SK-N-SH (cell line): ENCODE measurements around the gene TADA3. TPM values are rescaled to one million over a fixed set of nuclear protein-coding genes. Genes with fewer than 3 reads are reported as not detected.
A peak's percentile ranks its signal among the peaks of the same experiment; 100 is the strongest.

Experiments
- CTCF ChIA-PET: fragments of 300-600, 350-600 bp; formaldehyde crosslinking; extraction: SDS; loops from one replicate; lab custom pipeline; 2021; lab: Yijun Ruan, JAX
- POLR2A ChIA-PET: fragments of 350-600 bp; sonication (Branson Sonifier 250); formaldehyde crosslinking; extraction: SDS; loops from one replicate; lab custom pipeline; 2020; ENCODE audit warnings: antibody characterized with exemption, inconsistent platforms; lab: Yijun Ruan, JAX
- DNase-seq: peaks from one replicate; pipeline ENCODE4 v3.0.0; 2012
- H2AFZ ChIP-seq: fragments of 200-600 bp; sonication (generic); 2 replicates; pipeline ENCODE4 v1.8.1; 2016; ENCODE audit warnings: antibody characterized with exemption, mild to moderate bottlenecking, low read depth
- H3F3A ChIP-seq: fragments of 200-600 bp; sonication (generic); replicated peaks from 2 replicates; pipeline ENCODE3; 2016; ENCODE audit warnings: antibody characterized with exemption, mild to moderate bottlenecking; ENCODE audit not compliant: insufficient read depth
- H3K27ac ChIP-seq, 2 experiments: fragments of 200-500 bp in 1 of 2; fragments of 200-600 bp in 1 of 2; sonication (Bioruptor generic) in 1 of 2; sonication (generic), shearing (Covaris generic) in 1 of 2; 2 replicates each; pipeline versions ENCODE4 v1.5.1 to v1.6.1; 2014 to 2016; ENCODE audit warnings: low read depth in 2 of 2, inconsistent platforms in 1 of 2, low read length in 1 of 2, mild to moderate bottlenecking in 1 of 2, mixed read lengths in 1 of 2
- H3K27me3 ChIP-seq: fragments of 200-600 bp; sonication (generic), shearing (Covaris generic); 2 replicates; pipeline ENCODE4 v1.6.1; 2016; ENCODE audit warnings: mixed run types; ENCODE audit not compliant: insufficient read depth
- H3K36me3 ChIP-seq, 2 experiments: fragments of 200-500 bp in 1 of 2; fragments of 200-600 bp in 1 of 2; sonication (Bioruptor generic) in 1 of 2; sonication (generic) in 1 of 2; replicated peaks in 1 of 2; 2 replicates each; pipeline versions ENCODE3 to v1.5.1; 2014 to 2016; ENCODE audit warnings: low read length in 1 of 2, mild to moderate bottlenecking in 1 of 2; ENCODE audit not compliant: insufficient read depth in 2 of 2, control insufficient read depth in 1 of 2
- H3K4me1 ChIP-seq, 2 experiments: fragments of 200-500 bp in 1 of 2; fragments of 200-600 bp in 1 of 2; sonication (Bioruptor generic) in 1 of 2; sonication (generic), shearing (Covaris generic) in 1 of 2; 2 replicates each; pipeline versions ENCODE4 v1.5.1 to v1.6.1; 2014 to 2016; ENCODE audit warnings: low read depth in 1 of 2, low read length in 1 of 2, mixed run types in 1 of 2; ENCODE audit not compliant: insufficient read depth in 2 of 2, control insufficient read depth in 1 of 2
- H3K4me2 ChIP-seq: fragments of 200-600 bp; sonication (generic), shearing (Covaris generic); 2 replicates; pipeline ENCODE4 v1.6.1; 2017; ENCODE audit warnings: mixed run types
- H3K4me3 ChIP-seq, 2 experiments: fragments of 200-500 bp in 1 of 2; fragments of 200-600 bp in 1 of 2; sonication (Bioruptor generic) in 1 of 2; sonication (generic), shearing (Covaris generic) in 1 of 2; 2 replicates each; pipeline versions ENCODE4 v1.5.1 to v1.8.1; 2014 to 2016; ENCODE audit warnings: low read depth in 2 of 2, inconsistent platforms in 1 of 2, low read length in 1 of 2, mild to moderate bottlenecking in 1 of 2, mixed read lengths in 1 of 2, moderate library complexity in 1 of 2
- H3K79me2 ChIP-seq: fragments of 200-600 bp; sonication (generic); 2 replicates; pipeline ENCODE4 v1.8.1; 2017; ENCODE audit warnings: mild to moderate bottlenecking; ENCODE audit not compliant: insufficient read depth
- H3K9ac ChIP-seq: fragments of 200-600 bp; sonication (generic); 2 replicates; pipeline ENCODE4 v1.6.1; 2017; ENCODE audit warnings: mixed run types
- H3K9me2 ChIP-seq: fragments of 200-600 bp; sonication (generic); 2 replicates; pipeline ENCODE4 v1.6.1; 2017; ENCODE audit warnings: mixed run types
- H3K9me3 ChIP-seq: fragments of 200-600 bp; sonication (generic); 2 replicates; pipeline ENCODE4 v1.6.1; 2017; ENCODE audit warnings: mixed run types, mild to moderate bottlenecking, moderate library complexity
- H4K20me1 ChIP-seq: fragments of 200-600 bp; sonication (generic); 2 replicates; pipeline ENCODE4 v1.6.1; 2017; ENCODE audit warnings: mild to moderate bottlenecking, mixed run types; ENCODE audit not compliant: insufficient read depth
- MAX ChIP-seq: IDR thresholded peaks from 2 replicates; pipeline ENCODE4 v1.4.0; 2012; ENCODE audit warnings: low read depth
- NFIC ChIP-seq: IDR thresholded peaks from 2 replicates; pipeline ENCODE4 v1.4.0; 2012; ENCODE audit warnings: borderline replicate concordance
- NRF1 ChIP-seq: IDR thresholded peaks from 2 replicates; pipeline ENCODE4 v1.6.1; 2012; ENCODE audit warnings: low read depth, mild to moderate bottlenecking, low read length
- POLR2AphosphoS5 ChIP-seq: IDR thresholded peaks from 2 replicates; pipeline ENCODE4 v1.6.1; 2012; ENCODE audit warnings: low read depth, low read length
- RAD21 ChIP-seq: IDR thresholded peaks from 2 replicates; pipeline ENCODE4 v1.6.1; 2012; ENCODE audit warnings: mild to moderate bottlenecking, low read length
- TCF12 ChIP-seq: IDR thresholded peaks from 2 replicates; pipeline ENCODE4 v1.4.0; 2012
- USF1 ChIP-seq: IDR thresholded peaks from 2 replicates; pipeline ENCODE4 v1.4.0; 2012; ENCODE audit warnings: low read depth, borderline replicate concordance
- YY1 ChIP-seq: IDR thresholded peaks from 2 replicates; pipeline ENCODE4 v1.4.0; 2012; ENCODE audit warnings: low read depth, mild to moderate bottlenecking
- WGBS: methylation state at CpG from one replicate; pipeline ENCODE4 v1.1.6; 2017; ENCODE audit warnings: low lambda C conversion rate; 5-methylcytosine and 5-hydroxymethylcytosine counted together
- polyA plus RNA-seq, 3 experiments: library from polyadenylated mRNA; depleted of rRNA; stranded (reverse); fragments of >200 nt; gene quantifications; 2 replicates each; pipeline ENCODE4 v1.2.3, GENCODE V29; 2012

Gene TADA3
- polyA plus RNA-seq, 1 of the 3 experiments (the other 2 are of a cell fraction), result 102 TPM

GRCh38 chr3:9730657-9731205 lies 61.5 kb downstream of the TADA3 start:
- WGBS, result under 1% methylated on average over 17 of the region's 17 CpGs
- Histone ChIP-seq H3K4me2 (peak overlapping the region; percentile 79), H3K79me2 (peaks cover 41% of the 10 kb centered on the region), H3F3A (peaks cover 14% of the 10 kb centered on the region), H3K36me3 (peaks cover 7 to 15% of the 10 kb centered on the region in 2 experiments), H4K20me1 (peaks cover 22% of the 10 kb centered on the region), H3K9me2 (no peaks in the 10 kb centered on the region), H3K27me3 (no peaks in the 10 kb centered on the region), H3K9me3 (no peaks in the 10 kb centered on the region), H3K27ac (peak overlapping the region; percentile 95), H3K4me3 (peak overlapping the region; percentile 71 to 80), H3K4me1 (peaks cover 5 to 14% of the 10 kb centered on the region in 2 experiments; a peak in 1 of 4 replicates), H2AFZ (peak overlapping the region; percentile 82), H3K9ac (peak overlapping the region; percentile 98)
- no peak for TF ChIP-seq NRF1
- TF ChIP-seq YY1, result no peak
- TF ChIP-seq USF1, result no peak
- no peak for TF ChIP-seq RAD21
- TF ChIP-seq MAX, result no peak
- TF ChIP-seq NFIC, result no peak
- TF ChIP-seq TCF12, result no peak
- no peak for TF ChIP-seq POLR2AphosphoS5
- ChIA-PET POLR2A (interaction anchor here (0.6 to 4.4 kb wide), 3 partner anchors 19 to 82 kb away, joined by 3 to 22 read pairs (median 4); partner anchors contain the start of genes MTMR14 and OGG1), CTCF (interaction anchor here (1.1 to 2.6 kb wide), 3 partner anchors 13 to 227 kb away, joined by 3 to 10 read pairs (median 4); no protein-coding TSS in a partner anchor)
- no peak for DNase-seq

Other genes with a start within 250 kb of the TADA3 start
- gene LHFPL4, start 238.7 kb downstream of the TADA3 start, polyA plus RNA-seq (2012; rRNA removed), result 0.39 and 0.91 TPM in 2 replicates
- 29.3 and 37.1 TPM in 2 replicates for gene MTMR14, start 143.0 kb downstream of the TADA3 start, polyA plus RNA-seq (2012; rRNA removed)
- gene CPNE9, start 88.6 kb downstream of the TADA3 start, polyA plus RNA-seq (2012; rRNA removed), result 0.03 and 0.06 TPM in 2 replicates
- gene BRPF1, start 60.7 kb downstream of the TADA3 start, polyA plus RNA-seq (2012; rRNA removed), result 12.0 and 13.0 TPM in 2 replicates
- 26.8 and 30.9 TPM in 2 replicates for gene OGG1, start 42.5 kb downstream of the TADA3 start, polyA plus RNA-seq (2012; rRNA removed)
- gene CAMK1, start 22.5 kb downstream of the TADA3 start, polyA plus RNA-seq (2012; rRNA removed), result 44.9 and 47.1 TPM in 2 replicates
- 220 and 233 TPM in 2 replicates for gene ARPC4, start 609 bp upstream of the TADA3 start, polyA plus RNA-seq (2012; rRNA removed)
- gene TTLL3, start 17.8 kb upstream of the TADA3 start, polyA plus RNA-seq (2012; rRNA removed), result 41.6 and 51.9 TPM in 2 replicates
- gene RPUSD3, start 51.5 kb upstream of the TADA3 start, polyA plus RNA-seq (2012; rRNA removed), result 43.4 and 48.0 TPM in 2 replicates
- gene CIDEC, start 87.8 kb upstream of the TADA3 start, polyA plus RNA-seq (2012; rRNA removed), result 0.11 TPM in 1 of 2 replicates, not detected in the other
- 40.9 and 41.6 TPM in 2 replicates for gene JAGN1, start 98.1 kb upstream of the TADA3 start, polyA plus RNA-seq (2012; rRNA removed)
- 0.76 and 0.95 TPM in 2 replicates for gene IL17RE, start 110.4 kb upstream of the TADA3 start, polyA plus RNA-seq (2012; rRNA removed)
- 17.3 and 17.9 TPM in 2 replicates for gene IL17RC, start 124.6 kb upstream of the TADA3 start, polyA plus RNA-seq (2012; rRNA removed)
- gene CRELD1, start 141.4 kb upstream of the TADA3 start, polyA plus RNA-seq (2012; rRNA removed), result 77.6 and 86.9 TPM in 2 replicates
- 3.9 and 5.5 TPM in 2 replicates for gene PRRT3, start 159.9 kb upstream of the TADA3 start, polyA plus RNA-seq (2012; rRNA removed)
- 113 and 123 TPM in 2 replicates for gene EMC3, start 194.4 kb upstream of the TADA3 start, polyA plus RNA-seq (2012; rRNA removed)
- gene FANCD2, start 234.0 kb upstream of the TADA3 start, polyA plus RNA-seq (2012; rRNA removed), result 7.3 and 9.6 TPM in 2 replicates